Esophagus mucosa (tissue), 1 donor: ENCODE measurements around the gene CHCHD1. TPM values are rescaled to one million over a fixed set of nuclear protein-coding genes. Genes with fewer than 3 reads are reported as not detected.
"Not testable (repeated sequence)": the region's sequence is repeated elsewhere in the genome, so short reads cannot be mapped to it uniquely, and the experiment has no call there.

ENCODE experiments used
- ATAC-seq: fragments of 200-7000 bp; cut with Tn5 transposase; one replicate; pipeline ENCODE4 v1.9.1; 2020
- total RNA-seq: library from RNA; stranded (reverse); gene quantifications from one replicate; pipeline ENCODE4 v1.2.4, GENCODE V29; 2023
- donor health status: DM: yes; HTN: yes; CAD: no.

Gene CHCHD1
- total RNA-seq, 1 donor from 2014 or later = 23.5 TPM

GRCh38 chr10:73769396-73769795 lies 12.5 kb upstream of the CHCHD1 start:
- ATAC-seq = no peak

GRCh38 chr10:73771722-73772280 lies 10.0 kb upstream of the CHCHD1 start:
- ATAC-seq = no peak

- ATAC-seq = peak; percentile 81
Measured at GRCh38 chr10:73772281-73773151, 9.3 kb upstream of the CHCHD1 start.

- peak; percentile 2 for ATAC-seq
Measured at GRCh38 chr10:73773152-73773879, 8.5 kb upstream of the CHCHD1 start.

GRCh38 chr10:73774637-73775036 lies 7.2 kb upstream of the CHCHD1 start:
- no peak for ATAC-seq

GRCh38 chr10:73779018-73779417 lies 2.8 kb upstream of the CHCHD1 start:
- no peak for ATAC-seq

GRCh38 chr10:73779539-73780197 lies 2.2 kb upstream of the CHCHD1 start:
- ATAC-seq = no peak

GRCh38 chr10:73780301-73780700 lies 1.5 kb upstream of the CHCHD1 start:
- ATAC-seq = no peak

GRCh38 chr10:73780966-73781365 lies 882 bp upstream of the CHCHD1 start:
- no peak for ATAC-seq

- no peak for ATAC-seq
Measured at GRCh38 chr10:73781548-73781878, 335 bp upstream of the CHCHD1 start.

GRCh38 chr10:73782749-73783085 lies 869 bp downstream of the CHCHD1 start:
- no peak for ATAC-seq

- ATAC-seq = peak; percentile 83
Measured at GRCh38 chr10:73785211-73785720, 3.4 kb downstream of the CHCHD1 start, which contains the start of gene ZSWIM8. Gene ZSWIM8, plus strand, starts transcription at chr10:73785606. Its CDS starts 273 bp downstream, at chr10:73785879.

GRCh38 chr10:73785721-73786511 lies 4.1 kb downstream of the CHCHD1 start:
- ATAC-seq = peak; percentile 64

GRCh38 chr10:73786512-73786885 lies 4.7 kb downstream of the CHCHD1 start:
- no peak for ATAC-seq

GRCh38 chr10:73787031-73787800 lies 5.4 kb downstream of the CHCHD1 start:
- ATAC-seq = not testable (repeated sequence)

GRCh38 chr10:73788864-73789658 lies 7.2 kb downstream of the CHCHD1 start:
- no peak for ATAC-seq

GRCh38 chr10:73789659-73790055 lies 7.8 kb downstream of the CHCHD1 start:
- no peak for ATAC-seq

- no peak for ATAC-seq
Measured at GRCh38 chr10:73790886-73791625, 9.2 kb downstream of the CHCHD1 start.

- ATAC-seq = peak; percentile 14
Measured at GRCh38 chr10:73791871-73792400, 10.1 kb downstream of the CHCHD1 start.
